ENCODE measurements around the gene CMTM2. TPM values are rescaled to one million over a fixed set of nuclear protein-coding genes. Genes with fewer than 3 reads are reported as not detected.

Gene CMTM2
- total and polyA plus RNA-seq, 9 of the 15 experiments (the other 6 are each of a cell fraction or from before 2014, with no cell fraction given) = not detected

- TF ChIP-seq BDP1 (IDR thresholded peaks at IDR 0.05; ENCODE audit: insufficient read depth, insufficient read length) (no peak), SLC30A9 (CRISPR knock-in tag; IDR thresholded peaks at IDR 0.05) (no peak), PRMT5 (CRISPR knock-in tag; IDR thresholded peaks at IDR 0.05) (no peak), ZNF778 (CRISPR knock-in tag; IDR thresholded peaks at IDR 0.05) (no peak), KDM2B (CRISPR knock-in tag; IDR thresholded peaks at IDR 0.05) (peak; percentile 72; the same call in 1 of the 2 replicates), MEF2A (IDR thresholded peaks at IDR 0.05; ENCODE audit: control insufficient read depth, low read depth, low read length) (no peak), MCM5 (IDR thresholded peaks at IDR 0.05; ENCODE audit: low read depth) (no peak), TRIM24 (IDR thresholded peaks at IDR 0.05) (peak in 1 of 2 experiments; percentile 54; a peak in 1 of 4 replicates), DPF2 (IDR thresholded peaks at IDR 0.05) (peak; percentile 69), CHD1 (IDR thresholded peaks at IDR 0.05; ENCODE audit: low read length) (peak; percentile 28), MIER1 (IDR thresholded peaks at IDR 0.05; ENCODE audit: low read depth) (no peak), CREBBP (IDR thresholded peaks at IDR 0.05; ENCODE audit: low read depth, low read length) (no peak), CCNT2 (IDR thresholded peaks at IDR 0.05; ENCODE audit: borderline replicate concordance, extremely low read depth, insufficient read length, low read depth, low read length) (peak; percentile 53), SMAD2 (IDR thresholded peaks at IDR 0.05; ENCODE audit: low read depth, low read length) (no peak), MYC (IDR thresholded peaks at IDR 0.05; ENCODE audit: low read depth, low read length) (peak; percentile 56), MYC (CRISPR knock-in tag; IDR thresholded peaks at IDR 0.05; ENCODE audit: borderline replicate concordance, low read depth) (0 out of 2 replicates have a peak, but pooled peaks have one; percentile 38), DDX20 (tag; IDR thresholded peaks at IDR 0.05; ENCODE audit: low read depth) (no peak), HDAC1 (IDR thresholded peaks at IDR 0.05) (peak in 1 of 2 experiments; percentile 91; a peak in 2 of 4 replicates), SPI1 (IDR thresholded peaks at IDR 0.05; ENCODE audit: borderline replicate concordance, low read depth, low read length) (no peak), FOXO4 (CRISPR knock-in tag; IDR thresholded peaks at IDR 0.05) (peak; percentile 24; the same call in 1 of the 2 replicates), XRCC4 (IDR thresholded peaks at IDR 0.05; ENCODE audit: extremely low read depth, insufficient read depth, insufficient read length) (no peak), ZNF124 (CRISPR knock-in tag; IDR thresholded peaks at IDR 0.05) (peak; percentile 91; the same call in 1 of the 2 replicates)
- TF ChIP-seq, protein P1, sequence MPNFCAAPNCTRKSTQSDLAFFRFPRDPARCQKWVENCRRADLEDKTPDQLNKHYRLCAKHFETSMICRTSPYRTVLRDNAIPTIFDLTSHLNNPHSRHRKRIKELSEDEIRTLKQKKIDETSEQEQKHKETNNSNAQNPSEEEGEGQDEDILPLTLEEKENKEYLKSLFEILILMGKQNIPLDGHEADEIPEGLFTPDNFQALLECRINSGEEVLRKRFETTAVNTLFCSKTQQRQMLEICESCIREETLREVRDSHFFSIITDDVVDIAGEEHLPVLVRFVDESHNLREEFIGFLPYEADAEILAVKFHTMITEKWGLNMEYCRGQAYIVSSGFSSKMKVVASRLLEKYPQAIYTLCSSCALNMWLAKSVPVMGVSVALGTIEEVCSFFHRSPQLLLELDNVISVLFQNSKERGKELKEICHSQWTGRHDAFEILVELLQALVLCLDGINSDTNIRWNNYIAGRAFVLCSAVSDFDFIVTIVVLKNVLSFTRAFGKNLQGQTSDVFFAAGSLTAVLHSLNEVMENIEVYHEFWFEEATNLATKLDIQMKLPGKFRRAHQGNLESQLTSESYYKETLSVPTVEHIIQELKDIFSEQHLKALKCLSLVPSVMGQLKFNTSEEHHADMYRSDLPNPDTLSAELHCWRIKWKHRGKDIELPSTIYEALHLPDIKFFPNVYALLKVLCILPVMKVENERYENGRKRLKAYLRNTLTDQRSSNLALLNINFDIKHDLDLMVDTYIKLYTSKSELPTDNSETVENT (CRISPR knock-in tag; IDR thresholded peaks at IDR 0.05) = no peak; the same call in none of the 2 replicates
- TF ChIP-seq, protein P2, sequence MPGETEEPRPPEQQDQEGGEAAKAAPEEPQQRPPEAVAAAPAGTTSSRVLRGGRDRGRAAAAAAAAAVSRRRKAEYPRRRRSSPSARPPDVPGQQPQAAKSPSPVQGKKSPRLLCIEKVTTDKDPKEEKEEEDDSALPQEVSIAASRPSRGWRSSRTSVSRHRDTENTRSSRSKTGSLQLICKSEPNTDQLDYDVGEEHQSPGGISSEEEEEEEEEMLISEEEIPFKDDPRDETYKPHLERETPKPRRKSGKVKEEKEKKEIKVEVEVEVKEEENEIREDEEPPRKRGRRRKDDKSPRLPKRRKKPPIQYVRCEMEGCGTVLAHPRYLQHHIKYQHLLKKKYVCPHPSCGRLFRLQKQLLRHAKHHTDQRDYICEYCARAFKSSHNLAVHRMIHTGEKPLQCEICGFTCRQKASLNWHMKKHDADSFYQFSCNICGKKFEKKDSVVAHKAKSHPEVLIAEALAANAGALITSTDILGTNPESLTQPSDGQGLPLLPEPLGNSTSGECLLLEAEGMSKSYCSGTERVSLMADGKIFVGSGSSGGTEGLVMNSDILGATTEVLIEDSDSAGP (CRISPR knock-in tag; IDR thresholded peaks at IDR 0.05) = no peak
These were observed 26.7 kb upstream of the CMTM2 start, which contains the start of gene CKLF (continued) for GRCh38 chr16:66552286-66553177.

All from K562 (cell line).